ENCODE results near the gene ZMYM2. TPM values are rescaled to one million over a fixed set of nuclear protein-coding genes. Genes with fewer than 3 reads are reported as not detected.

The ZMYM2 gene
- total and polyA plus RNA-seq, 2 of the 13 experiments (the other 11 are each of a cell fraction or from before 2014, with no cell fraction given) = 22.4 to 40.8 TPM

DNA sequence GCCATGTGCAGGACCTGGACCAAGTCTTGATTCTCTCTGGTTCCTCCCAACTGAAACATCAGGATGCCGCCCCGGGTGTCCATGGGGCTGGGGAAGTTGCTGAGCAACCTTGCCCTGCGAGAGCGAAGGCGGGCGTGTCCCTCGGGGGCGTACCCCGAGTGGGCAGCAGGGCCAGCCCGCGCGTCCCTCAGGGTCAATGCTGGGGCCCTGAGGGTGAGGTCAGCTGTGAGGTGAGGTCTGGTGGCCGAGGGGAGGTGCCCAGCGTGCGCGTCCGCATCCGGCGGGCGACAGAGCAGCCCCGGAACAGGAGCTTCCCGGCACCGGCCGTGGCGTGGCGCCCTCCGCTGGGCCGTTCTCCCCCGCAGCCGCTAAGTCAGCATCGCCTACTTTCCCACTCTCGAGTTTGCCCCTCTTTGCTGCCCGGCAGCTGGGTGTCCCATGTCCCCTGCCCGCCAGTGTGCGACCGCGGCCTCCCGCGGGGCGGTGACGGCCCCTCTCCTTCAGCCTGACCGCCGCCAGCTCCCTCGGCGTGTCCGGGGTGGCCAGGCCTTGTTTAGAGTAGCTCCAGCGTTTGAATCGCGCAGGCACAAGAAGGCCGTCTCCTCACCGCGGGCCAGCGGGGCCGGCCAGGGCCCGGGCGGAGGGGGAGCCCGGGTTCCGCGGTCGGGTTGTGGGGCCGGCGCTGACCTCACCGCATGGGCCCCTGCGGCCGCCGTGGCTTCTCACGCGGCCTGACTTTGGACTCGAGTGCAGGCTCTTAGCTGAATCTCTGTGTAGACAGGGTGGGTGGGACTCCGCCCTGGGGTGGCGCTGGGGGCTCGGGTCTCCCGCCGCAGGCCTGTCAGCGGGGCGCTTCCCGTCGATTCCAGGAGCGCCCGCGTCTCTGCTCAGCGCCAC is 169.3 kb downstream of the ZMYM2 start (continued):
- TF ChIP-seq MAF1 (CRISPR knock-in tag; IDR thresholded peaks at IDR 0.05; ENCODE audit: borderline replicate concordance) (0 out of 2 replicates have a peak, but pooled peaks have one; percentile 25), KDM5B (CRISPR knock-in tag; IDR thresholded peaks at IDR 0.05; ENCODE audit: borderline replicate concordance) (peak; percentile 89), REPIN1 (CRISPR knock-in tag; IDR thresholded peaks at IDR 0.05; ENCODE audit: borderline replicate concordance, low read depth) (0 out of 2 replicates have a peak, but pooled peaks have one; percentile 14), GATAD2A (CRISPR knock-in tag; IDR thresholded peaks at IDR 0.05) (peak; percentile 69), HNRNPK (IDR thresholded peaks at IDR 0.05; ENCODE audit: low read depth, low read length, poor library complexity, severe bottlenecking) (no peak), EED (CRISPR knock-in tag; IDR thresholded peaks at IDR 0.05) (peak; percentile 19; the same call in 1 of the 2 replicates), ZNF121 (CRISPR knock-in tag; IDR thresholded peaks at IDR 0.05) (no peak), GTF3A (CRISPR knock-in tag; conservative IDR thresholded peaks at IDR 0.05) (no peak), ZNF792 (CRISPR knock-in tag; IDR thresholded peaks at IDR 0.05) (no peak), EP300 (IDR thresholded peaks at IDR 0.05; ENCODE audit: low read depth in 2 of 2, low read length in 2 of 2) (0 out of 4 replicates have a peak, but pooled peaks of 1 of the 2 experiments have one; percentile 15), EP300 (CRISPR knock-in tag; IDR thresholded peaks at IDR 0.05; ENCODE audit: borderline replicate concordance) (no peak), ZNF543 (CRISPR knock-in tag; IDR thresholded peaks at IDR 0.05) (peak; percentile 53; the same call in 1 of the 2 replicates), TAF1 (CRISPR knock-in tag; IDR thresholded peaks at IDR 0.05) (peak; percentile 80), RCOR2 (CRISPR knock-in tag; IDR thresholded peaks at IDR 0.05) (no peak), SNAPC2 (CRISPR knock-in tag; IDR thresholded peaks at IDR 0.05) (no peak), ZNF24 (IDR thresholded peaks at IDR 0.05) (no peak), ZNF468 (CRISPR knock-in tag; IDR thresholded peaks at IDR 0.05) (no peak), STAG1 (CRISPR knock-in tag; IDR thresholded peaks at IDR 0.05) (peak; percentile 61)
- TF ChIP-seq, protein P1, sequence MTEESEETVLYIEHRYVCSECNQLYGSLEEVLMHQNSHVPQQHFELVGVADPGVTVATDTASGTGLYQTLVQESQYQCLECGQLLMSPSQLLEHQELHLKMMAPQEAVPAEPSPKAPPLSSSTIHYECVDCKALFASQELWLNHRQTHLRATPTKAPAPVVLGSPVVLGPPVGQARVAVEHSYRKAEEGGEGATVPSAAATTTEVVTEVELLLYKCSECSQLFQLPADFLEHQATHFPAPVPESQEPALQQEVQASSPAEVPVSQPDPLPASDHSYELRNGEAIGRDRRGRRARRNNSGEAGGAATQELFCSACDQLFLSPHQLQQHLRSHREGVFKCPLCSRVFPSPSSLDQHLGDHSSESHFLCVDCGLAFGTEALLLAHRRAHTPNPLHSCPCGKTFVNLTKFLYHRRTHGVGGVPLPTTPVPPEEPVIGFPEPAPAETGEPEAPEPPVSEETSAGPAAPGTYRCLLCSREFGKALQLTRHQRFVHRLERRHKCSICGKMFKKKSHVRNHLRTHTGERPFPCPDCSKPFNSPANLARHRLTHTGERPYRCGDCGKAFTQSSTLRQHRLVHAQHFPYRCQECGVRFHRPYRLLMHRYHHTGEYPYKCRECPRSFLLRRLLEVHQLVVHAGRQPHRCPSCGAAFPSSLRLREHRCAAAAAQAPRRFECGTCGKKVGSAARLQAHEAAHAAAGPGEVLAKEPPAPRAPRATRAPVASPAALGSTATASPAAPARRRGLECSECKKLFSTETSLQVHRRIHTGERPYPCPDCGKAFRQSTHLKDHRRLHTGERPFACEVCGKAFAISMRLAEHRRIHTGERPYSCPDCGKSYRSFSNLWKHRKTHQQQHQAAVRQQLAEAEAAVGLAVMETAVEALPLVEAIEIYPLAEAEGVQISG (CRISPR knock-in tag; IDR thresholded peaks at IDR 0.05) = peak; percentile 91
- TF ChIP-seq, protein P2, sequence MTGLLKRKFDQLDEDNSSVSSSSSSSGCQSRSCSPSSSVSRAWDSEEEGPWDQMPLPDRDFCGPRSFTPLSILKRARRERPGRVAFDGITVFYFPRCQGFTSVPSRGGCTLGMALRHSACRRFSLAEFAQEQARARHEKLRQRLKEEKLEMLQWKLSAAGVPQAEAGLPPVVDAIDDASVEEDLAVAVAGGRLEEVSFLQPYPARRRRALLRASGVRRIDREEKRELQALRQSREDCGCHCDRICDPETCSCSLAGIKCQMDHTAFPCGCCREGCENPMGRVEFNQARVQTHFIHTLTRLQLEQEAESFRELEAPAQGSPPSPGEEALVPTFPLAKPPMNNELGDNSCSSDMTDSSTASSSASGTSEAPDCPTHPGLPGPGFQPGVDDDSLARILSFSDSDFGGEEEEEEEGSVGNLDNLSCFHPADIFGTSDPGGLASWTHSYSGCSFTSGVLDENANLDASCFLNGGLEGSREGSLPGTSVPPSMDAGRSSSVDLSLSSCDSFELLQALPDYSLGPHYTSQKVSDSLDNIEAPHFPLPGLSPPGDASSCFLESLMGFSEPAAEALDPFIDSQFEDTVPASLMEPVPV (CRISPR knock-in tag; IDR thresholded peaks at IDR 0.05) = peak; percentile 61; the same call in 1 of the 2 replicates
- TF ChIP-seq, protein P3, sequence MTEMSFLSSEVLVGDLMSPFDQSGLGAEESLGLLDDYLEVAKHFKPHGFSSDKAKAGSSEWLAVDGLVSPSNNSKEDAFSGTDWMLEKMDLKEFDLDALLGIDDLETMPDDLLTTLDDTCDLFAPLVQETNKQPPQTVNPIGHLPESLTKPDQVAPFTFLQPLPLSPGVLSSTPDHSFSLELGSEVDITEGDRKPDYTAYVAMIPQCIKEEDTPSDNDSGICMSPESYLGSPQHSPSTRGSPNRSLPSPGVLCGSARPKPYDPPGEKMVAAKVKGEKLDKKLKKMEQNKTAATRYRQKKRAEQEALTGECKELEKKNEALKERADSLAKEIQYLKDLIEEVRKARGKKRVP (CRISPR knock-in tag; IDR thresholded peaks at IDR 0.05) = no peak; a peak in 1 of 4 replicates
- TF ChIP-seq, protein P4, sequence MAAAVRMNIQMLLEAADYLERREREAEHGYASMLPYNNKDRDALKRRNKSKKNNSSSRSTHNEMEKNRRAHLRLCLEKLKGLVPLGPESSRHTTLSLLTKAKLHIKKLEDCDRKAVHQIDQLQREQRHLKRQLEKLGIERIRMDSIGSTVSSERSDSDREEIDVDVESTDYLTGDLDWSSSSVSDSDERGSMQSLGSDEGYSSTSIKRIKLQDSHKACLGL (CRISPR knock-in tag; IDR thresholded peaks at IDR 0.05) = peak; percentile 35; the same call in 1 of the 2 replicates
- TF ChIP-seq, protein P5, sequence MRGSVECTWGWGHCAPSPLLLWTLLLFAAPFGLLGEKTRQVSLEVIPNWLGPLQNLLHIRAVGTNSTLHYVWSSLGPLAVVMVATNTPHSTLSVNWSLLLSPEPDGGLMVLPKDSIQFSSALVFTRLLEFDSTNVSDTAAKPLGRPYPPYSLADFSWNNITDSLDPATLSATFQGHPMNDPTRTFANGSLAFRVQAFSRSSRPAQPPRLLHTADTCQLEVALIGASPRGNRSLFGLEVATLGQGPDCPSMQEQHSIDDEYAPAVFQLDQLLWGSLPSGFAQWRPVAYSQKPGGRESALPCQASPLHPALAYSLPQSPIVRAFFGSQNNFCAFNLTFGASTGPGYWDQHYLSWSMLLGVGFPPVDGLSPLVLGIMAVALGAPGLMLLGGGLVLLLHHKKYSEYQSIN (CRISPR knock-in tag; IDR thresholded peaks at IDR 0.05; ENCODE audit: borderline replicate concordance) = no peak
